ENCODE measurements around the gene PDLIM4. TPM values are rescaled to one million over a fixed set of nuclear protein-coding genes. Genes with fewer than 3 reads are reported as not detected.

PDLIM4 gene
- total and polyA plus RNA-seq, 2 donors = 10.0 to 38.4 TPM

DNA sequence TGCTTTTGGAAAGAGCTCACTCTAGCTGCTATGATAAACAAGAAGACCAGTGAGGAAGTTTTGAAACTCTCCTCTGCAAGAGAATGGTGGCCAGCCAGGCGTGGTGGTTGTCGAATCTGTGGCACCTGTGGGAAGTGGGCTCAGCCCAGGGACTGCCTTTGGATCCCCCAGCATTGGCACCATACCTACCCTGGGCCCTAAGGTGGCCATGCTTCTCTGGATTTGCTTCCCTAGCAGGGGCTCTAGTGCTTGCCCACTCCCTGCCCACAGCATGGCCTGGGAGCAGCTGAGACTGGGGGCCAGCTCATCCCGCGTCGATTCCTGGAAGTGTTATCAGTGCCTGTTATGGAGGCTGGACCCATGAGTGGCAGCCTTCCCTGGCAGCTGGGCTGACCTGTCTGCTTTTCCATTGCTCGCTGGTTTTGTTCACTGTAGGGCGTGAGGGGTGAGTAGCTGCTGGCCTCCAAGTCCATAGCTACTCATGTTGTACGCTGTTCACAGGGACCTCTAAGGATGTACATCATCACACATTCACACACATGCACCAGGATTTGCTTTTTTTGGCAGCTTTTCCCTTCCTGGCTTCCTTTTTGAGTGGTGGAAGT, 39.0 kb downstream of the PDLIM4 start:
- H3K27ac ChIP-seq (ENCODE audit: low read depth in 1 of 2, low read length in 1 of 2) = no peak overlapping the region

DNA sequence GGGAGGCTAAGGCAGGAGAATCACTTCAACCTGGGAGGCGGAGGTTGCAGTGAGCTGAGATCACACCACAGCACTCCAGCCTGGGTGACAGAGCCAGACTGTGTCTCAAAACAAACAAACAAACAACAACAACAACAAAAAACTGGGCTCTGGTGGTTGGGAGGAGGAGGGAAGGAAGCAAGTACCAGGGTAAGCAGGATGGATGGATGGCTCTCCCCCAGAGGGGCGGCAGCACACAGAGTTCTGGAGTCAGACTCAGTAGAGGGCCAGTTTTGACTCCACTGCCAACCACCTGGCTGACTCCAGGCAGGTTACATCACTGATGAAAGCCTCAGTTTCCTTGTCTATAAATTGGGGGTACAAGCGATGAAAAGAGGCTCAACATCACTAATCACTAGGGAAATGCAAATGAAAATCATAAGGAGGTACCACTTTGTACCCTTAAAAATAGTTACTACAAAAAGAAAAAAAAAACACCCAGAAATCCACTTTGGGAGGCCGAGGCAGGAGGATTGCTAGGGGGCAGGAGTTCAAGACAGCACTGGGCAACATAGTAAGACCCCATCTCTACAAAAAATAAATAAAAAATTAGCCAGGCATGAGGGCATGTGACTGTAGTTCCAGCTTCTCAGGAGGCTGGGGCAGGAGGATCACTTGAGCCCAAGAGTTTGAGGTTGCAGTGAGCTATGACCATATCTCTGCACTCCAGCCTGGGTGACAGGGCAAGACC, 39.9 kb downstream of the PDLIM4 start:
- Histone ChIP-seq H3K27ac (ENCODE audit: low read depth in 1 of 2, low read length in 1 of 2) (no peak overlapping the region), H3K27me3 (ENCODE audit: control insufficient read depth in 2 of 2, insufficient read depth in 1 of 2, low read length in 1 of 2) (peaks cover 3 to 56% of the 10 kb centered on the region in 2 donors), H3K36me3 (ENCODE audit: control insufficient read depth in 2 of 2, insufficient read depth in 2 of 2, low read length in 1 of 2) (no peaks in the 10 kb centered on the region), H3K9me3 (ENCODE audit: control insufficient read depth in 2 of 2, insufficient read depth in 1 of 2, low read length in 1 of 2) (no peaks in the 10 kb centered on the region), H3K4me1 (ENCODE audit: control insufficient read depth in 2 of 2, insufficient read depth in 2 of 2, low read length in 2 of 2) (peaks cover 3 to 29% of the 10 kb centered on the region in 2 donors), H3K4me3 (ENCODE audit: low read length in 2 of 2) (no peak overlapping the region)
- WGBS = 99% methylated on average over 4 of the region's 4 CpGs
- DNase-seq (ENCODE audit: low read depth in 6 of 9, low spot score in 9 of 9) = no peak

More for the DNA sequence above, 39.0 kb downstream of the PDLIM4 start:
- H3K4me1 ChIP-seq (ENCODE audit: control insufficient read depth in 2 of 2, insufficient read depth in 2 of 2, low read length in 2 of 2) = peaks cover 3 to 26% of the 10 kb centered on the region in 2 donors
- peaks cover 3 to 64% of the 10 kb centered on the region in 2 donors for H3K27me3 ChIP-seq (ENCODE audit: control insufficient read depth in 2 of 2, insufficient read depth in 1 of 2, low read length in 1 of 2)
- no peaks in the 10 kb centered on the region for H3K36me3 ChIP-seq (ENCODE audit: control insufficient read depth in 2 of 2, insufficient read depth in 2 of 2, low read length in 1 of 2)
- no peaks in the 10 kb centered on the region for H3K9me3 ChIP-seq (ENCODE audit: control insufficient read depth in 2 of 2, insufficient read depth in 1 of 2, low read length in 1 of 2)
- 96% methylated on average over 8 of the region's 8 CpGs for WGBS
- no peak for DNase-seq (ENCODE audit: low read depth in 6 of 9, low spot score in 9 of 9)
- H3K4me3 ChIP-seq (ENCODE audit: low read length in 2 of 2) = no peak overlapping the region

- no peak overlapping the region for H3K4me3 ChIP-seq (ENCODE audit: low read length in 2 of 2)
- 90% methylated on average over 6 of the region's 6 CpGs for WGBS
- H3K27ac ChIP-seq (ENCODE audit: low read depth in 1 of 2, low read length in 1 of 2) = no peak overlapping the region
- H3K27me3 ChIP-seq (ENCODE audit: control insufficient read depth in 2 of 2, insufficient read depth in 1 of 2, low read length in 1 of 2) = peaks cover 3 to 44% of the 10 kb centered on the region in 2 donors
- no peaks in the 10 kb centered on the region for H3K9me3 ChIP-seq (ENCODE audit: control insufficient read depth in 2 of 2, insufficient read depth in 1 of 2, low read length in 1 of 2)
- H3K36me3 ChIP-seq (ENCODE audit: control insufficient read depth in 2 of 2, insufficient read depth in 2 of 2, low read length in 1 of 2) = no peaks in the 10 kb centered on the region
- no peak for DNase-seq (ENCODE audit: low read depth in 6 of 9, low spot score in 9 of 9)
- peaks cover 0 to 22% of the 10 kb centered on the region in 2 donors for H3K4me1 ChIP-seq (ENCODE audit: control insufficient read depth in 2 of 2, insufficient read depth in 2 of 2, low read length in 2 of 2)
Measured at GRCh38 chr5:132298298-132299212, 41.1 kb downstream of the PDLIM4 start.

DNA sequence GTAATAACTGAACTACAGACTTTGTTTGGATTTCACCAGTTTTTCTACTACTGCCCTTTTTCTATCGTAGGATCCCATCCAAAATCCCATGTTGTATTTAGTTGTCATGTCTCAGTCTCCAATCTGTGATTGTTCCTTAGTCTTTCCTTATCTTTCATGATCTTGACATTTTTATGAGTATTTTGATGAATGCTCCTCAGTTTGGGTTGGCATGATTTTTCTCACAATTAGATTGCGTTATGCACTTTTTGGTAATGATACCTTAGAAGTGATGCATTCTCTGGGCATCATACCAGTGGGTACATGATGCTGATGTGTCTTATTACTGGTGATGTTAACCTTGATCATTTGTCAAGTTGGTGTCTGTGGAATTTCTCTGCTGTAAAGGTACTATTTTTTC, 42.4 kb downstream of the PDLIM4 start:
- DNase-seq (ENCODE audit: low read depth in 6 of 9, low spot score in 9 of 9) = no peak
- 98% methylated on average over 2 of the region's 2 CpGs for WGBS
- Histone ChIP-seq H3K4me3 (ENCODE audit: low read length in 2 of 2) (no peak overlapping the region), H3K4me1 (ENCODE audit: control insufficient read depth in 2 of 2, insufficient read depth in 2 of 2, low read length in 2 of 2) (peaks cover 0 to 10% of the 10 kb centered on the region in 2 donors), H3K27me3 (ENCODE audit: control insufficient read depth in 2 of 2, insufficient read depth in 1 of 2, low read length in 1 of 2) (peaks cover 3 to 31% of the 10 kb centered on the region in 2 donors), H3K9me3 (ENCODE audit: control insufficient read depth in 2 of 2, insufficient read depth in 1 of 2, low read length in 1 of 2) (no peaks in the 10 kb centered on the region), H3K36me3 (ENCODE audit: control insufficient read depth in 2 of 2, insufficient read depth in 2 of 2, low read length in 1 of 2) (no peaks in the 10 kb centered on the region), H3K27ac (ENCODE audit: low read depth in 1 of 2, low read length in 1 of 2) (no peak overlapping the region)

DNA sequence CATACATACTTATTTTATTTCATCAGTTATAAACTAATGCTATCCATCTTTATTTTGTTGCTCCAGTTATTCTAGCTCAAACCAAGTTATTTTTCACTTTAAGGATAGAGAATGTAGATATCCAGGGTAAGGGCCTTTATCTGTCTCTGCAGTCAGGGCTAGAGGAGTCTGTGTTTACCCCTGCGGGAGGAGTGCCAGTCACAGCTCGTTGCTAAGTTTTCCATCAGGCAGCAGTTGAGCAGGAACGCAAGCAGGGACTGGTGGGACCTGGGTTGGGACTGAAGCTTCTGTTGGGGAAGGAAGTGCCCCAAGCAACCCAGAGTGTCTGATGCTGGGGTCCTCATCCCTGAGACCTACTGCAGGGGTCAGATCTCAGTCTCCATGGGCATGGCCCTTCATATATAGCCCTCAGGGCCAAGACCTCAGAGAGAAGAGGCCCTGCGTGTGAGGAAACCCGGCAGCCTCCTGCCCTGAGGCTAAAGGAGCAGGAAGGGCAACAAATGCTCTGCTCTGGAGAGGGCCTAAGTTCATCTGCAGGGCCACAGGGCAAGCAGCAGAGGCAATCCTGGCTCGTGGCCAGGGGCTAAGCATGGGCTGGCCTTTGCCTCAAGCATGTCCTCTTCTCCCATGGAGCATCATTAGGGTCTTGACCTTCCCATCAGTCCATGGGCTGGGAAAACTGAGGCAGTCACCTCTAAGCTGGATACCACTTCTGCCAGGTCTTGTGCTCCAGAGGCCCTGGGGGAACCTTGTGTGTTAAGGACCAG, 43.3 kb downstream of the PDLIM4 start:
- no peaks in the 10 kb centered on the region for H3K9me3 ChIP-seq (ENCODE audit: control insufficient read depth in 2 of 2, insufficient read depth in 1 of 2, low read length in 1 of 2)
- H3K4me1 ChIP-seq (ENCODE audit: control insufficient read depth in 2 of 2, insufficient read depth in 2 of 2, low read length in 2 of 2) = peaks cover 0 to 4% of the 10 kb centered on the region in 2 donors
- no peak for DNase-seq (ENCODE audit: low read depth in 6 of 9, low spot score in 9 of 9)
- H3K27me3 ChIP-seq (ENCODE audit: control insufficient read depth in 2 of 2, insufficient read depth in 1 of 2, low read length in 1 of 2) = peaks cover 1 to 22% of the 10 kb centered on the region in 2 donors
- 93% methylated on average over 6 of the region's 6 CpGs for WGBS
- no peaks in the 10 kb centered on the region for H3K36me3 ChIP-seq (ENCODE audit: control insufficient read depth in 2 of 2, insufficient read depth in 2 of 2, low read length in 1 of 2)
- H3K4me3 ChIP-seq (ENCODE audit: low read length in 2 of 2) = no peak overlapping the region
- no peak overlapping the region for H3K27ac ChIP-seq (ENCODE audit: low read depth in 1 of 2, low read length in 1 of 2)

GRCh38 chr5:132301344-132302271, 44.1 kb downstream of the PDLIM4 start:
- Histone ChIP-seq H3K27ac (ENCODE audit: low read depth in 1 of 2, low read length in 1 of 2) (no peak overlapping the region), H3K36me3 (ENCODE audit: control insufficient read depth in 2 of 2, insufficient read depth in 2 of 2, low read length in 1 of 2) (no peaks in the 10 kb centered on the region), H3K4me3 (ENCODE audit: low read length in 2 of 2) (no peak overlapping the region), H3K4me1 (ENCODE audit: control insufficient read depth in 2 of 2, insufficient read depth in 2 of 2, low read length in 2 of 2) (peaks cover 0 to 4% of the 10 kb centered on the region in 2 donors), H3K9me3 (ENCODE audit: control insufficient read depth in 2 of 2, insufficient read depth in 1 of 2, low read length in 1 of 2) (no peaks in the 10 kb centered on the region), H3K27me3 (ENCODE audit: control insufficient read depth in 2 of 2, insufficient read depth in 1 of 2, low read length in 1 of 2) (peaks cover 0 to 14% of the 10 kb centered on the region in 2 donors)
- DNase-seq (ENCODE audit: low read depth in 6 of 9, low spot score in 9 of 9) = no peak
- 81% methylated on average over 11 of the region's 11 CpGs for WGBS

GRCh38 chr5:132302413-132302812, 44.9 kb downstream of the PDLIM4 start:
- H3K9me3 ChIP-seq (ENCODE audit: control insufficient read depth in 2 of 2, insufficient read depth in 1 of 2, low read length in 1 of 2) = no peaks in the 10 kb centered on the region
- H3K4me1 ChIP-seq (ENCODE audit: control insufficient read depth in 2 of 2, insufficient read depth in 2 of 2, low read length in 2 of 2) = peaks cover 0 to 4% of the 10 kb centered on the region in 2 donors
- H3K27me3 ChIP-seq (ENCODE audit: control insufficient read depth in 2 of 2, insufficient read depth in 1 of 2, low read length in 1 of 2) = peaks cover 0 to 7% of the 10 kb centered on the region in 2 donors
- WGBS = 91% methylated on average over 3 of the region's 3 CpGs
- H3K4me3 ChIP-seq (ENCODE audit: low read length in 2 of 2) = no peak overlapping the region
- H3K36me3 ChIP-seq (ENCODE audit: control insufficient read depth in 2 of 2, insufficient read depth in 2 of 2, low read length in 1 of 2) = no peaks in the 10 kb centered on the region
- DNase-seq (ENCODE audit: low read depth in 6 of 9, low spot score in 9 of 9) = no peak
- no peak overlapping the region for H3K27ac ChIP-seq (ENCODE audit: low read depth in 1 of 2, low read length in 1 of 2)

GRCh38 chr5:132303589-132303988, 46.1 kb downstream of the PDLIM4 start:
- H3K36me3 ChIP-seq (ENCODE audit: control insufficient read depth in 2 of 2, insufficient read depth in 2 of 2, low read length in 1 of 2) = no peaks in the 10 kb centered on the region
- no peaks in the 10 kb centered on the region for H3K9me3 ChIP-seq (ENCODE audit: control insufficient read depth in 2 of 2, insufficient read depth in 1 of 2, low read length in 1 of 2)
- H3K27me3 ChIP-seq (ENCODE audit: control insufficient read depth in 2 of 2, insufficient read depth in 1 of 2, low read length in 1 of 2) = peaks cover 0 to 5% of the 10 kb centered on the region in 2 donors
- no peak for DNase-seq (ENCODE audit: low read depth in 6 of 9, low spot score in 9 of 9)
- H3K4me3 ChIP-seq (ENCODE audit: low read length in 2 of 2) = no peak overlapping the region
- peaks cover 0 to 4% of the 10 kb centered on the region in 2 donors for H3K4me1 ChIP-seq (ENCODE audit: control insufficient read depth in 2 of 2, insufficient read depth in 2 of 2, low read length in 2 of 2)
- WGBS = 98% methylated on average over 6 of the region's 6 CpGs
- no peak overlapping the region for H3K27ac ChIP-seq (ENCODE audit: low read depth in 1 of 2, low read length in 1 of 2)

Data from thymus (tissue), 11 donors.